DLD1 (cell line): ENCODE measurements around the gene FRK.
"Not testable (repeated sequence)": the region's sequence is repeated elsewhere in the genome, so short reads cannot be mapped to it uniquely, and the experiment has no call there.

Experiments used
- in situ Hi-C: cut with HindIII; loops from 2 replicates; pipeline ENCODE4 v1.10.0; 2017; ENCODE audit warnings: low sequenced_read_pairs

FRK gene

DNA sequence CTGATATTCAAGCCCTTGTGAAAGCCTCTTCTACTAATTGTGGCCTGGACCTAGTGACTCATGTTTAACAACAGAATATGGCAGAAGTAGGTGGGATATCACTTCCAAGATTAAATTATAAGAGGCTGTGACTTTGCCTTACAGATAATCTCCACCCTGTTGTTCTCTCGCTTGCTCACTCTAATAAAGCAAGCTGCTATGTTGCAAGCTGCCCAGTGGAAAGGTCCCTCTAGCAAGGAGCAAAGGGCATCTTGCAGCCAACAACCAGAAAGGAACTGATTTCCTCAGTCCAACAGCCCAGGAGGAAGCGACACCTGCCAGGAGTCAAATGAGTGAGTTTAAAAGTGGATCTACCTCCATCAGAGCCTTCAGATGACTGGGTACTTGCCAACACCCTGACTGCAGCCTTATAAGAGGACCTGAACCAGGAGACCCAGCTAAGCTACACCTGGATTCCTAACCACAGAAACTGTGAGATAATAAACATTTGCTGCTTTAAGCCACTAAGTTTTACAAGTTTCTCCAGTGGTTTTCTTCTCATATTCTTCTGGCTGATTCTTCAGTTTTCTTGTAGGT lies 112.6 kb downstream of the FRK start:
- in situ Hi-C loops, result no loop called here

DNA sequence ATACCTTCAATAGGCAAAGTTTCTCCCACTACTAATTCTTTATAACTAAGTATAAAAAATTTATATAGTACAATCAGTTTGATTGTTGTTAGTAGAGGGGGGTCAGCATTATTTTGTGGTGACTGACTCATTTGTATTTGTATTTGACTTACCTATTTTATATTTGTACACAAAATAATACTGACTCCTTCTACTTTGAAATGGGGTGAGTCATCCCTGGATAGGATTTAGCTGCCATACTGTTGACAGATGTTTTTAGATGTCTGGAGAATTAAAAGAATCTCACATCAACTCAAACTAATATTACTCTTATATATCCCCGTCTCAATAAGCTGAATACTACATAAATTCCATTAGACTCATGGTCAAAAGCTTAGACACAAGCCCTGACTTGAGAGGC lies 114.9 kb downstream of the FRK start:
- in situ Hi-C loops, result no loop called here

DNA sequence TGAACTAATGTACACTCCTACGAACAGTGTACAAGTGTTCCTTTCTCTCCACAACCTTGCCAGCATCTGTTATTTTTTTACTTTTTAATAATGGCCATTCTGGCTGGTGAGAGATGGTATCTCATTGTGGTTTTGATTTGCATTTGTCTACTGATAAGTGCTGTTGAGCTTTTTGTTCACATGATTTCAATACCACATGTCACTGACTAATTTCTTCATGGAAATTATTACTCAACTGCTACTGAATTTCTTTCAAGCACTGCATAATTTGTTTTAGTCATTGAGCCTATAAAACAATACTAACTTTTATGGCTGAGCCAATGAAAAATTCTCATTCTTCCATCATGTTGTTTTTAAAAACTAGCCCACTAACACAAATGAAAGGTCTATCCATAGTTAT lies 115.4 kb downstream of the FRK start:
- in situ Hi-C loops, result no loop called here

DNA sequence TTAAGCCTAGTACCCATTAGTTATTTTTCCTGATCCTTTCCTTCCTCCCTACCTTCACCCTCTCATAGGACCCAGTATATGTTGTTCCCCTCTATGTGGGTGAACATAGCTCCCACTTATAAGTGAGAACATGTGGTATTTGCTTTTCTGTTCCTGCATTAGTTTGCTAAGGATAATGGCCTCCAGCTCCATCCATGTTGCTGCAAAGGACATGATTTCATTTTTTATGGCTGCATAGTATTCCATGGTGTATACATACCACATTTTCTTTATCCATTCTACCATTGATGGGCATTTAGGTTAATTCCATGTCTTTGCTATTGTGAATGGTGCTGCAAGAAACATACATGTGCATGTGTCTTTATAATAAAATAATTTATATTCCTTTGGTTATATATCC lies 115.9 kb downstream of the FRK start:
- in situ Hi-C loops, result not testable (repeated sequence)

DNA sequence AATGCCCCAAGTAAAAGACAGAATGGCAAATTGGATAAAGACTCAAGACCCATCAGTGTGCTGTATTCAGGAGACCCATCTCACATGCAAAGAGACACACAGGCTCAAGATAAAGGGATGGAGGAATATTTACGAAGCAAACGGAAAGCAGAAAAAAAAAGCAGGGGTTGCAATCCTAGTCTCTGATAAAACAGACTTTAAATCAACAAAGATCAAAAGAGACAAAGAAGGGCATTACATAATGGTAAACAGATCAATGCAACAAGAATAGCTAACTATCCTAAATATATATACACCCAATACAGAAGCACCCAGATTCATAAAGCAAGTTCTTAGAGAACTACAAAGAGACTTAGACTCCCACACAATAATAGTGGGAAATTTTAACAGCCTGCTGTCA lies 123.2 kb downstream of the FRK start:
- in situ Hi-C loops, result not testable (repeated sequence)

DNA sequence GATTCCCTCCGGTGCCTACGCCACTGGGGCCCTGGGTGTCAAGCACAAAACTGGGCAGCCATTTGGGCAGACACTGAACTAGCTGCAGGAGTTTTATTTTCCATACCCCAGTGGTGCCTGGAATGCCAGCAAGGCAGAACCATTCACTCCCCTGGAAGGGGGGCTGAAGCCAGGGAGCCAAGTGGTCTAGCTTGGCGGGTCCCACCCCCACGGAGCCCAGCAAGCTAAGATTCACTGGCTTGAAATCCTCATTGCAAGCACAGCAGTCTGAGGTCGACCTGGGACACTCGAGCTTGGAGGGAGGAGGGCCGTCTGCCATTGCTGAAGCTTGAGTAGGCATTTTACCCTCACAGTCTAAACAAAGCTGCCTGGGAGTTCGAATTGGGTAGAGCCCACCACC lies 125.3 kb downstream of the FRK start:
- in situ Hi-C loops, result no loop called here

DNA sequence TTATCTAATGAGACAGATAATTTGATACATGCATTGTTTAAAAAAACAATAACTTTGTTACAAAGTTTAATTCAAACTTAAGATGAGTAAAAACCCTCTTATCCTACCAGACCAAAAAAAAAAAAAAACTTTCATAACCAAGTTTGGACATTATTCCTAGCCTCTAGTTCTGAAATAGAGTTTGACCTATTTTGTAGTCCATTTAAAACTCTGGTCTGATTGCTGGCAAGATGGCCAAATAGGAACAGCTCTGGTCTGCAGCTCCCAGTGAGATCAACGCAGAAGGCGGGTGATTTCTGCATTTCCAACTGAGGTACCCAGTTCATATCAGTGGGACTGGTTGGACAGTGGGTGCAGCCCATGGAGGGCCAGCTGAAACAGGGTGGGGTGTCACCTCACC lies 125.9 kb downstream of the FRK start:
- in situ Hi-C loops, result no loop called here

DNA sequence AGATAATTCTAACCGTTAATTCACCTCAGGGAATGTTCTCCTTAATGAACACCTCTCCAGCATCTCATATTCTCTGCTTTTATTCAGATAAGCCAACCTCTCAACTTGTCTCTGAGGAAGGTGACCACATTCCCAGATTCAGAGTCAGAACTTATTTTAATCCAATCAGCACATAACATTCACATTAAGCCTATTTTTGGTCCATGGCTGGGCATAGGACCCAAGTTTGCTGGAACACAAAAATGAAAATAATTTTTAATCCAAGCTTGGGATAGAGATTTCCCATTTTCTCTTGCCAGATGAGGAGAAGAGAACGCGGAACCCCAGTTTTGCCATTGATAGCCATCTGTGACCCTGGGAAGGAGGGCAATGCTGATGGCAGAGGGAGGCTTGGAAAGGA lies 126.5 kb downstream of the FRK start:
- in situ Hi-C loops, result no loop called here

DNA sequence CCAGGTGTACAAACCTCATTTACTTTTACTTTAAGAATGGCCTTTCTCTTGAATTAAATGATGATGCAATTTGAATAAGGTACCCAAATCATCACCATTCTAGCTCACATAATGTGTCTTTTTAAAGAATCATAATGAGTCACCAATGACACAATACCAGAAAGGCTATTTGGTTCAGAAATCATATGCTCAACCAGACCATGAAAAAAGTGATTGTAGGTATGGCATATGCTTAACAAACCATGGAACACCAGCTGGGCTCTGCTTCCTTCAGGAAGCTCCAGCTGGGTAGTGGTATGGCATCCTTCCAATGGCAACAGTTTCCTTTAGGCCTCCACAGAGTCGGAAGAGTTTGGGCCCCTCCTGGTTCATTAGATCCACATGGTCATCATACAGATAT lies 128.2 kb downstream of the FRK start:
- in situ Hi-C loops, result no loop called here

DNA sequence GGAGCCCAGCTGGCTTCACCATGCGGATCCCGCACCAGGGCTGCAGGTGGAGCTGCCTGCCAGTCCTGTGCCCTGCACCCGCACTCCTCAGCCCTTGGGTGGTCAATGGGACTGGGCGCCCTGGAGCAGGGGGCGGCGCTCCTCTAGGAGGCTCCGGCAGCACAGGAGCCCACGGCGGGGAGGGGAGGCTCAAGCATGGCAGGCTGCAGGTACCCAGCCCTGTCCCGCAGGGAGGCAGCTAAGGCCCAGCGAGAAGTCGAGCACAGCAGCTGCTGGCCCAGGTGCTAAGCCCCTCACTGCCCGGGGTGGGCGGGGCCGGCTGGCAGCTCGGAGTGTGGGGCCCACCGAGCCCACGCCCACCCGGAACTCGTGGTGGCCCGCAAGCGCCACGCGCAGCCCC lies 132.7 kb downstream of the FRK start:
- in situ Hi-C loops, result not testable (repeated sequence)

DNA sequence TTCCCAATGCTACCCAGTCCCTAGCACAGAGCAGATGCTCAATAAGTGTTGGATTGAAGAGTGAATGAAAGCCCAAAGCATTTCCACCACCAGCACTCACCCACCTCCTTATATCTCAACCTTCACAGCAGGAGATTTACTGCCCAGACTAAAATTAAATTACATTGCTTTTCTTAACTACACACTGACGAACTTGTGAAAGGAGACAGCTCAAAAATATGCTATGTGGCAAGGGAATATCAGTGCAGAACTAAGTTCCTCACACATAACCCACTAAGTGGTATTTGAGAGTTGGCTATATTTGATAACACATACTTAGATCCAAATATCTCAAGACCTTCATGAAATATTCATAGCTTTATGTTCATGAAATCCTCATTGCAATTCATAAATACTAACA lies 137.7 kb downstream of the FRK start:
- in situ Hi-C loops, result no loop called here

DNA sequence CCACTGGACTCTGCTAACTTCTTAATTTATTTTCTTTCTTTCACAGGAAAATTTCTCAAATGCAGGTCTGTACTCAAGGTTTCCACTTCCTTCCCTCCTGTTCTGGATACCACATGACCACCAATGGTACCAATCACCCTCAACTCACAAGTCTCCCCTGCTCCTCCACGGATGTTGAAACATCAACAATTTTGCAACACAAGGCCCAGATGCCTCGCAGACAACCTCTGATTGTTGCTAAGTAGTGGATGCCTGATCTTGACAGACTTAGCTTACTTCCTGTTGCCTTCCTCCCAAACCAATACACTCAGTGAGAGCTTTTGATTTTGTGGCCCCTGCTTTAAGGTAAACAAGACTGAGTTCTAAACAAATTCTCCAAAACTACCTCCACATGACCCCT lies 146.6 kb downstream of the FRK start:
- in situ Hi-C loops, result no loop called here

DNA sequence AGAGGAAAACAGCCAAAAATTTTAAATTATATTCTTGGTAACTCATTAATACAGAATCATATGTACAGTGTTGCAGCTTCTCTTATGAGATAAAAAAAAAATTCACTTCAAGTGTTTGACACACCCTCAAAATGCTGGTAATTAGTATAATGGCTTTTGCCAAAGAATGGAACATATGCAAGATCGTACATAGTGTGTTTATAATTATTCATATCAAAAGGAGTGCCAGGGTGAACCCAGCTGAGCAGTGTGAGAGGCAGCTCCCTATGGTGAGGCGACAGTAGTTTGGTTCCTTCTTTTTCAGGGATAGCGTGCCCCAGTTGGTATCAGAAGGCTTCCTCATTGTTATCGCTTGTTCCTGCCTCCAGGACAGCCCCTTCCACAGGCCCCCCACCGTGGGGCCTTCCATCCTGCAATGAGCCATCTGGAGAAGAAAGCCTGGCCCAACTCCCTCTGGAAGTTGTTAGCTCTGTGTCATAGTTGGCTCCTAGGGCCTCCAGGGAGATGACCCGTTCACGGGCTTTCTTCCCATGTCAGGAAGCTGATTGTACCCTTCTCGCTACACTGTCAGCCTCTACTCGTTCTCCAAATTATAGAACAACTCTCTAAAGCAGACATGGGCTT lies 150.7 kb downstream of the FRK start:
- in situ Hi-C loops, result no loop called here

DNA sequence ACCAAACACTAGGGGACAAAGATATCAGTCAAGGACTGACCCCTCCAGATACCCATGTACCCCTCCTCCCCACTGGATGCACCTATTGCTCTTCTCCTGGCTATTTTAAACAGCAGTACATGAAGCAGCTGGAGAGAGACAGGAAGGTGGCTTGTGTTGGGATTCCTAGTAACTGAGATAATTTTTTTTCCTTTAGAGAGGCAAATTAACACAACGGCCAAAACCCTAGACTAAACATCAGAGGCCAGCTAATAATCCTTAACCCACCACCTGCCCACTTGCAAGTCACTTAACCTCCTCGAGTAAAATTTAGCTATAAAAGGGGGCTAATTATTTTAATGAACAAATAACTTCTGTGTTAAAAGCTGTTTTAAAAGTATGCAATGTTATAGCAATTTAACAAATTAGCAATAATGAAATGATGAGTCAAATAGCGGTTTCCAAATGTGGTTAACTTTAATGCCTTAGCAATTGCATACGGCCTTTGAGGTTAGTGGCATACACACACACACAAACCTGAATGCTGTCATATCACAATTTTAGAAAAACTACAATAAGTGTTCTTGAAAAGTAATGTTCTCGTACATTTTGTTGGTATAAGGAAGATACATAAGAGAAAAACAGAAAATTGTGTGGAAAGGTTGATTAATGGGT lies 151.7 kb downstream of the FRK start:
- in situ Hi-C loops, result no loop called here

DNA sequence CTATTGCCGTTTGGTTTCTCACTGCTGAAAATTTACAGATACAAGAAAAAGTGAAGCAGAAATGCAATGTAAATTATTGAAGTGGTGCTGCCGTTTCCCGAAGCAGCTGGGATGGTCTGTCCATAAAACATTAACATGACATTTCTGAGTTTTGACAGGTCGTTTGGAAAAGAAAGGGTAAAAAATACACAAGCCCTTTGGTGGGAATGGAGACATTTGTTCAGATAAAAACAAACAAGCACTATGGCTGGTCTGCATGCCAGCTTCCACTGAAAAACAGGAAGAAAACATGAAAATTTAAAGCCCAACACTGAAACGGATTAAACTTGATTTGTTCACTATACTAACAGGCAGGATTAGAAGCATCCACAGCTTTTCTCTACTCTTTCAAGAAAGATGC lies 155.2 kb downstream of the FRK start:
- in situ Hi-C loops, result no loop called here

DNA sequence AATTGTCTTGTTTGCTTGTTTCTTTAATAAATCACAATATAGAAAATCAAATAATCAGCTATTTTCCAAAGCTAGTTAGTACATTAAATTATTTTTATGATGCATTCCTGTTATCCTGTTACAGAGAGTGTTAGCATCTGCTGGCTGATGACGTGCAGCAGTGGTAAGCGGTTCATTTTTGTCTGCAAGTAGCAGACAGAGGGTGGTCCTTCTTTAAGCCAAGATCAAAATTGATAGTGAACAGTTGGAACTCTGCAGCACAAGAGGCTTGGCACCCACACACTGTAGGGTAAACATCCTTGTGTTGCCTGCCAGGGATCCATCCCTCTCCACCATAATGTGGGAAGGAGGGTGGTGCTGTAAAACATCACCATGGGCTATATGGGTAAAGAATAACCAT lies 158.3 kb downstream of the FRK start:
- in situ Hi-C loops, result no loop called here

DNA sequence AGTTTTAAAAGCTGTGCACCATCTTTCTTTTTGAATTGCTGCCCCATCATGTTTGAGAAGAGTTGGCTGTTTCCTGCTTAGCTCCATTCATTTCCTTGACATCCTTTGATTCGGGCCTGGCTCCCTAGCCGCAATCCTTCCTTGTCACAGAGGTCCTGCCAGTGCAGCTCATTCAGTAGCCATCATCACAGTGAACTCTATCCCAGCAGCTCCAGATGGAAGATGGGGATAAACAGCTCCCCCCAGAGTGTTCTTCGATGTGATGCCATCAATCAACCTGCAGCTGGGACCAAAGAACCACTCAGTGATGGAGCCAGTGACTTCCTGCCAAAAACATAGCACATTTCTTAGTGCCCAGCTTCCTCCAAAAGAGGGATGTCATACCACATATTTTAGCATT lies 158.8 kb downstream of the FRK start:
- in situ Hi-C loops, result no loop called here

DNA sequence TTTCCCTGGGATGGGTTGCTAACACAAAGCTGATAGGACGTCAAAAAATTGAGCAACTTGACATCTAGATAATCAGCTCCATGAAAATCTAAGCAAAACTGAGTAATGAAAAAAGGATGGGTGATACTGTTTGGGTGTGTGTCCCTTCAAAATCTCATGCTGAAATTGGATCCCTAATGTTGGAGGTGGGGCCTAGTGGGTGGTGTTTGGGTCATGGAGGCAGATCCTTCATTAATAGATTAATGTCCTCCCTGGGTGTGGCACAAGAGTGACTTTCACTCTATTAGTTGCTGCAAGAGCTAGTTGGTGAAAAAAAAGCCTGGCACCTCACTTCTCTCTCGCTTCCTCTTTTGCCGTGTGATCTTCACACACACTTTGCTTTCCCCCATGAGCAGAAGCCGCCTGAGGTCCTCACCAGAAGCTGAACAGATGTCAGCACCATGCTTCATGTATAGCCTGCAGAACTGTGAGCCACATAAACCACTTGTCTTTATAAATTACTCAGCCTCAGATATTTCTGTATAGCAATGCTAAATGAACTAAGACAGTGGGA lies 160.9 kb downstream of the FRK start:
- in situ Hi-C loops, result no loop called here

DNA sequence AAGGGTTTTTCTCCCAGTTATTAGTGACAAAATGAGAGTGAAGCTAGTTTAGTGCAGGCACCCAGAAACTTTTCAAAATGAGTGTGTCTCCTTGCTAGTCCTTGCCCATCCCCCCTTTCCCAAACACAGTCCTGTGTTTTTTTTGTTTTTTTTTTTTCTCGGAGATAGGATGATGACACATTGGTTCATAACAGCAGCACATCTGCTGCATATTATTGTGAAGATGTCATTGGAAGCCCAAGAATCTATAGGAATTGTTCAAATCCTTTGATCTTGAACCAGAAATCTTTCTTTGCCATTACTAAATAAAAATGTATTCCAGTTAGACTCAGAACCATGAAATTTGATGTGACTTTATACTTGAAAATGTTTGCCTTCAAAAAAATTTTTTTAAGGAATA lies 162.4 kb downstream of the FRK start:
- in situ Hi-C loops, result no loop called here

DNA sequence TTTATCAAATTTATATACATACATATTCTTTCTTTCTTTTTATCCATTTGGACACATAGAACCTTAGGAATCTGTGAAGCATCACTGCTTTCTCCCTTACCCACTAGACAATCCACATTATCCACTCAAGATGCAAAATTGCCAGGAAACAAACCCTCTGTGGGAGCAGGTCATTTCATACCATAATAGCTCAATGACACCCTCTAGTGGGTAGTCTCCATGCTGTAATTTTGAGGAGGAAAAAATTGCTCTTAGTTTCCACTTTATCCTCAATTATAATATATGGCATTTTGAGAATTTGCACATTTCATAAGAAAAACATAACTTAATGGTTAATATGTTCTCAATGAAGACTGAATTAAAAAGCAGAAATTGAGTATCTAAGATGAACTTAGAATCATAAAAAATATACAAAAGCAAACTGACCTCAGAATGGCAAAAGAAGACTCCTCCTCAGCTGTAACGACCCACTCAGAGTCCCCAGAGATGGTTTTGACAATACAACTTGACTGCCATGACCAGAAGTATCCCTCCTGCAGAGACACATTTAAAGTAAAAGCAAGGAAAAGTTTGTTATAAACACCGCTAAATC lies 164.1 kb downstream of the FRK start:
- in situ Hi-C loops, result no loop called here

DNA sequence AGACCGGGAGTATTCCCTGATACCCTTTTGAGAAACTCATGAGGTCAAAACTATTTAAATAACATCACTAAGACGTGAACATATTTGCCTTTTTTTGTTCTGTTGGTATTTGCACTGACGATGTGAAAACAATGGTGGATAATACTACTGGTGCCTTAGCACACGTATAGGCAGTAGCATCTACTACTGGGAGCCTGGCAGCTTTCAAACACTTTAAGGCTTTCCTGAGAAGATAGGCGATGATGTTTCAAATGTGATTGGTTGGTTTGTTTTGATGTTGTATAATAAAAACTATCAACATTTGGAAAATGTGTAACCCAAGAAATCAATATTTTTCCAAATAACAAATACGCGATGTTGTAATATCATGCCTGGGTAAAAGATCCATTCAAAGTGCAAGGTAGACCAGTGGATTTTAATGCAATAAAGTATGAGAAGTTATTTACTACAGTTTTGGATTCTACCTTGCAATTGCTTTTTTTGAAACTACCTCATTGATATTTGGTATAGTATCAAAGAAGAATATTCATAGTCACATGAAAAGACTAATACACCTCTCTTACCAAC lies 166.2 kb downstream of the FRK start:
- in situ Hi-C loops, result no loop called here

DNA sequence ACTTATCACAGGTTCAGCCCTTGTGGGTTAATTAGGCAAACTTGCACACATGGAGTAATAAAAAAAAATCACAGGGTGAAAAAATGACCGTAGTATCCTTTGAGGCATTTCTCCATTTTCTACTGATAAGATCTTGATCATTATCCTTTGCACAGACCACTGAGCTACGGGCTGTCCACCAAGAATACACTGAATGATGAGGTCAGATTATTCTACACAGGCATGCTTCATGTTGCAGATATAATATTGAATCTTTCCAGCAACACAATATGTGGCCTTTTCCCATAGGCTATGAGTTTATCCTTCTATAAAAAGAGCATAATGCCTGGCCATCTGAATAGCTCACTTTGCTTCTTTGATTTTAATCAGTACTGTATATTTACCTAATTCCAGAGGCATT lies 168.9 kb downstream of the FRK start:
- in situ Hi-C loops, result no loop called here
